GM12873 (cell line): ENCODE results near the gene DYNLT2.

Experiments used
- TF ChIP-seq, protein P1 (sequence below): IDR thresholded peaks from 2 replicates; pipeline ENCODE4 v1.5.1; 2012; ENCODE audit warnings: low read depth, mild to moderate bottlenecking, moderate library complexity, low read length, control low read depth; ENCODE audit not compliant: insufficient read depth; ENCODE audit errors: missing control alignments

Gene DYNLT2

DNA sequence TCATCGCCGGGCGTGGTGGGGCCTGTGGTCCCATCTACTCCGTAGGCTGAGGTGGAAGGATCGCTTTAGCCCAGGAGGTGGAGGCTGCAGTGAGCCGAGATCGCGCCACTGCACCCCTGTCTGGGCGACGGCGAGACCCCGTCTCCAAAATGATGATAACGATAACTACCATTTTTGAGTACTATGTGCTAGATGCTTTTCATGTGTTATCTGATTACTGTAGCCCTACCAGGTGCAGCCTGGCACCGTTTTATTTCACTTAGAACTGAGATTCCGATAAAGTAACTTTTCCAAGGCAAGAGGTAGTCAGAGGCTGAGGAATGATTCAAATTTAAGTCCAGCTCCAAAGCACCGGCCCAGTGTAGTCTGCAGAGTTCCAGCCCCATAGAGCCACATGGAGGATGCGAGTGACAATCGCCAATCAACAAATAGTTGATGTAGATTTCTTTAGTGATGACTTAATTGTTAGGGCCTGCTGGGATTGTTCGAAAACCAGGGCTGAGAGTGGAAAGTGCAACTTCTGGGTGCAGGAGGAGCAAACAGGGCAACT lies 777 bp upstream of the DYNLT2 start:
- TF ChIP-seq, protein P1, sequence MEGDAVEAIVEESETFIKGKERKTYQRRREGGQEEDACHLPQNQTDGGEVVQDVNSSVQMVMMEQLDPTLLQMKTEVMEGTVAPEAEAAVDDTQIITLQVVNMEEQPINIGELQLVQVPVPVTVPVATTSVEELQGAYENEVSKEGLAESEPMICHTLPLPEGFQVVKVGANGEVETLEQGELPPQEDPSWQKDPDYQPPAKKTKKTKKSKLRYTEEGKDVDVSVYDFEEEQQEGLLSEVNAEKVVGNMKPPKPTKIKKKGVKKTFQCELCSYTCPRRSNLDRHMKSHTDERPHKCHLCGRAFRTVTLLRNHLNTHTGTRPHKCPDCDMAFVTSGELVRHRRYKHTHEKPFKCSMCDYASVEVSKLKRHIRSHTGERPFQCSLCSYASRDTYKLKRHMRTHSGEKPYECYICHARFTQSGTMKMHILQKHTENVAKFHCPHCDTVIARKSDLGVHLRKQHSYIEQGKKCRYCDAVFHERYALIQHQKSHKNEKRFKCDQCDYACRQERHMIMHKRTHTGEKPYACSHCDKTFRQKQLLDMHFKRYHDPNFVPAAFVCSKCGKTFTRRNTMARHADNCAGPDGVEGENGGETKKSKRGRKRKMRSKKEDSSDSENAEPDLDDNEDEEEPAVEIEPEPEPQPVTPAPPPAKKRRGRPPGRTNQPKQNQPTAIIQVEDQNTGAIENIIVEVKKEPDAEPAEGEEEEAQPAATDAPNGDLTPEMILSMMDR: no peak

DNA sequence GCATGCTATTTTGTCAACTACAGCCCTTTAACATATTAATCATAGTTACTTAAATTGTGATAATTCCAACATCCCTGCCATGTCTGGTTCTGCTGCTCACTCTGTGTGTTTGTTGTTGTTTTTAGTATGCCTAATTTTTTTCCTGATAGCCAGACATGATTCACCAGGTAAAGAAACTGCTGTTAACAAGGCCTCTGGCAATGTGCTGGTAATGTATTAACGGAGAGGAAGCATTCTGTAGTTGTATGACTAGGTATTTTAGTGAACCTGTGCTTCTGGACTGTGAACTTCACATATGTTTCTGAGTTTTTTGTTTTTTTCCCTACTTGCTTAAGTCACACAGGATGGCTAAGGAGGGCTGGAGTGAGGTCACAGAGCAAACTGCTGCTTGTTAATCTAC lies 4.8 kb downstream of the DYNLT2 start:
- TF ChIP-seq, protein P1: no peak

DNA sequence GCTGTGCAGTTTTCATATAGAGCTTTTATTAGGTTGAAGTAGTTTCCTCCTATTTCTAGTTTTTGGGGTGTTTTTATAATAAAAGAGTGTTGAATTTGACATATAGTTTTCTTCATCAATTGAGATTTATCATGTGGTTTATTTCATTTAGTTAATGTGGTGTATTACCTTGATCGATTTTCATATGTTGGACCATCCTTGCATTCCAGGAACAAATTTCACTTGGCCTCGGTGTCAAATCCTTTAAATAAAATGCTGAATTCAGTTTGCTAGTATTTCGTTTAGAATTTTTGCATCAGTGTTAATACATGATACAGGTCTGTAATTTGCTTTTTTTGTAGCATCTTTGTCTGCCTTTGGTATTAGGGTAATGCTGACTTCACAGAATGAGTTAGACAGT lies 6.0 kb downstream of the DYNLT2 start:
- TF ChIP-seq, protein P1: no peak

DNA sequence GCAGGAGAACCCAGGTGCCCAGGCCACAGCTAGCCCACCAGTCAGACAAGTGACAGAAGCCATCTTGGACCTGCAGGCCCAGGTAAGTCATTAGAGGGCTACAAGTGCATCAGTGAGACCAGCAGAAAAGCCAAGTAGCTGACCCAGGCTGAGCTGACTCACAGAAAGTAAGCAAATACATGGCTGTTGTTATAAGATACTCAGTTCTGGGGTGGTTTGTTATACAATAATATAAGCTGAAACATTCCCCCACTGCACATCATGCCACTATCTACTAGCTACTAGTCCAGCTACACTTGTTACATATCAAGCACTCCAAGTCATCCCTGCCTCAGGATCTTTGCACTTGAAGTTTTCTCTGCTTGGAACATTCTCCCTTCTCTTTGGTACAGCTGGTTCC lies 10.0 kb downstream of the DYNLT2 start:
- TF ChIP-seq, protein P1: no peak

DNA sequence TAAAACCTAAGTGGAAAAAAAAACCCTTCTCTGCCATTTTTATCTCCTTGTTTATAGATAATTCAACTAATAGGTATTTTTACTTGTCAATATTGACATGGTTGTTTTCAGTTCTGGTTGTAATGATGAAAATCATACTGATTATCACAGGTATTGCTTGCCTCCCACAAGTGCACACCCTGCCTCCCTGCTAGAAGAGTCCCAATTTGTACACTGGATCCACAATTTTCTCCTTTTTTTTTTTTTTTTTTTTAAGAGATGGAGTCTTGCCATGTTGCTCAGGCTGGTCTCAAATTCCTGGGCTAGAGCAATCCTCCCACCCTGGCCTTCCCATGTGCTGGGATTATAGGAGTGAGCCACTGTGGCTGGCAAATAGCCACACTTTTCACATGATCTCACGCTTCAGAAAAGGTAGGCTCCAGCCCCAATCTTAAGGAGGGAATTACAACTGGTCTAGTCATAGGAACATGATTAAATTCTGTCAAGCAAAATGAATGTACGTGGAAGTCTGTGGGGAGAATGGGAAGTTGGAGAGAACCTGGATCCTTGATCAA lies 12.3 kb downstream of the DYNLT2 start:
- TF ChIP-seq, protein P1: no peak

DNA sequence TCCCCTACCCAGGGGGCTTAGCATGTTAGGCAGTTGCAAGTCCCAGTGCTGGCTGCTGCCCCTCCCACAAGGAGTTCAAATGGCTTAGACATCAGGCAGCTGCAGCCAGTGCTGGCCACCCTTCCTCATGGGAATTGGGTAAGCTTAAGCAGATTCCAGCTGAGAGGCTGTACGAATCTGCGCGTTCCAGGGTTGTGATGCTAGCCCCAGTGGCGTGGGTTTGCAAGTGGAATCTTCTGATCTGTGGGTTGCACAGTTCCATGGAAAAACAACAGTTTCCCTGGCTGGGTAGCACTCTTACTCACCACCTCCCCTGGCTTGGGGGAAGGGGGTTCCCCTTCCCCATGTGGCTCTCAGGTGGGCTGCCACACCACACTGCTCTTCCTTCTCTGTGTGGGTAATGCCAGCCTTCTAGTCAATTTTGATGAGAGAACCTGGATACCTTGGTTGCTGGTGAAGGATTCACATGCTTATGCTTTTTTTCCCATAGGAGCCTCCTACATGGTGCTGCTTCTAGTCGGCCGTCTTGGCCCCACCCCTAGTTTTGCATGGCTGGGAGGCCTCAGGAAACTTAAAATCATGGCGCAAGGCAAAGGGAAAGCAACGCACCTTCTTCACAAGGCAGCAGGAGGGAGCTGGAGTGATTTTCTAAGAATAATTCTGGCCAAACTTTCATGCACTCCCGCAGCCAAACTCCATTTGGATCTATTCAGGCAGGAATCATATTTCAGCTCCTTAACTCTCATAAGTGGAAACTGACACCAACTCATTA lies 13.0 kb downstream of the DYNLT2 start:
- TF ChIP-seq, protein P1: no peak

DNA sequence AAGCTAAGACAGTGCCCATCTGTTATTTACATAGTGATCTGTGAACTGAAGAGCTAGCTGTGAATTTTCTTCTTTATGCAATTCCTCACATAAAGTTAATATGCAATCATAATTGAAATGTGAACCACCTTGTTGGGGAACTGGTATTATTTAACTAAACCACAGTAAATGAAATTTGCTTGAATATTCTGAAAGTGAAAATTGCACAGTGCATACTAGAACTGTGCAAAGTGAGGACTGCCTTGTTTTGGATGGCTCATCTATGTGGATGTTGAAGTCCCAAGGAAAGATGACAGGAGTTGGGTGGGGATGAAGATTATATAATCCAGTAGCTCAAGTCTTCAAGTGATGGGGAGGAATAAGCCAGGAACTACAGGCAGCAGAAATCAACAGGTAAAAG lies 21.4 kb downstream of the DYNLT2 start:
- TF ChIP-seq, protein P1: no peak
